ENCODE results near the gene CEP128. TPM values are rescaled to one million over a fixed set of nuclear protein-coding genes. Genes with fewer than 3 reads are reported as not detected.

The CEP128 gene
- total RNA-seq, 1 donor from 2014 or later = 9.7 TPM

DNA sequence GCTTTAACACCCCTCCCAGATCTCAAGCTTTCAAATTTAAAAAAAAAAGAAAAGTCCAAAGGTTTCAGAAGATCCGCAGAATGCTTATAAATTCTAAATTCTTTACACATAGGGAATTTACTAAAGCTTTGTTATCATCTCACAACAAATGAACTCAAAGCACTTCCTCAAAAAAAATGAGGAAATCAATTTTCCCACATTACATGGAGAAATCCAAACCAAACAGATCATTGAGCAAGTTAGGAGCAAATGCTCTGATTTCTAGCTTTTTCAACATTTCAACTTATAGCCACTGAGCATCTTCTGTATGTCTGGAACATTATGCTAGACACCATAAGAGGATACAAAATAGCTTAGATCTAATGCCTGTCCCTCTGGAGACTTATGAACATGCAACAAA, 161.0 kb downstream of the CEP128 start:
- TF ChIP-seq, protein P1, sequence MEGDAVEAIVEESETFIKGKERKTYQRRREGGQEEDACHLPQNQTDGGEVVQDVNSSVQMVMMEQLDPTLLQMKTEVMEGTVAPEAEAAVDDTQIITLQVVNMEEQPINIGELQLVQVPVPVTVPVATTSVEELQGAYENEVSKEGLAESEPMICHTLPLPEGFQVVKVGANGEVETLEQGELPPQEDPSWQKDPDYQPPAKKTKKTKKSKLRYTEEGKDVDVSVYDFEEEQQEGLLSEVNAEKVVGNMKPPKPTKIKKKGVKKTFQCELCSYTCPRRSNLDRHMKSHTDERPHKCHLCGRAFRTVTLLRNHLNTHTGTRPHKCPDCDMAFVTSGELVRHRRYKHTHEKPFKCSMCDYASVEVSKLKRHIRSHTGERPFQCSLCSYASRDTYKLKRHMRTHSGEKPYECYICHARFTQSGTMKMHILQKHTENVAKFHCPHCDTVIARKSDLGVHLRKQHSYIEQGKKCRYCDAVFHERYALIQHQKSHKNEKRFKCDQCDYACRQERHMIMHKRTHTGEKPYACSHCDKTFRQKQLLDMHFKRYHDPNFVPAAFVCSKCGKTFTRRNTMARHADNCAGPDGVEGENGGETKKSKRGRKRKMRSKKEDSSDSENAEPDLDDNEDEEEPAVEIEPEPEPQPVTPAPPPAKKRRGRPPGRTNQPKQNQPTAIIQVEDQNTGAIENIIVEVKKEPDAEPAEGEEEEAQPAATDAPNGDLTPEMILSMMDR (IDR thresholded peaks at IDR 0.05) = no peak
- Mint-ChIP-seq H3K9me3 (ENCODE audit: unreplicated experiment) (no peaks in the 10 kb centered on the region), H3K27me3 (ENCODE audit: unreplicated experiment) (no peaks in the 10 kb centered on the region), H3K36me3 (ENCODE audit: unreplicated experiment) (no peaks in the 10 kb centered on the region), H3K4me1 (ENCODE audit: unreplicated experiment) (peaks cover 20% of the 10 kb centered on the region), H3K27ac (ENCODE audit: unreplicated experiment) (no peak overlapping the region), H3K4me3 (ENCODE audit: unreplicated experiment) (no peak overlapping the region)
- DNase-seq (ENCODE audit: extremely low spot score, unreplicated experiment) = no peak

DNA sequence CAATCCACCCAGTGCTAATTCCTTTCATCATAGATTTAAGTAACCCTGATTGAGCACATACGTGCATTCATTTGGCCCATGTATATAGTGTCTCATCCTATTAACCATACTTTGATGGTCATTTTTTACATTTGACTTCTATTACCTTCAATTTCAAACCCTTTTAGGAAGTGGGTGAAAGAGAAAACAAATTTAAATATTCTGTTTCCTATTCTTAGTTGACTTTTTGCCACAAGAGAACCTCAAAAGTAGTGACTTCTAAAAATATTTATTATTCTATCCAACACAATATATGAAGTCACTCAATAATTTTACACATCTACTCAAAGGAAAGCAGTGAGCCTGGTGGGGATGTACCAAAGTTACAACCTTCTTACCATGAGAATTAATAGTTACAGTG, 164.9 kb downstream of the CEP128 start:
- H3K27me3 Mint-ChIP-seq (ENCODE audit: unreplicated experiment) = no peaks in the 10 kb centered on the region
- no peak for DNase-seq (ENCODE audit: extremely low spot score, unreplicated experiment)
- H3K9me3 Mint-ChIP-seq (ENCODE audit: unreplicated experiment) = no peaks in the 10 kb centered on the region
- no peak overlapping the region for H3K27ac Mint-ChIP-seq (ENCODE audit: unreplicated experiment)
- no peak overlapping the region for H3K4me3 Mint-ChIP-seq (ENCODE audit: unreplicated experiment)
- H3K36me3 Mint-ChIP-seq (ENCODE audit: unreplicated experiment) = no peaks in the 10 kb centered on the region
- peaks cover 10% of the 10 kb centered on the region for H3K4me1 Mint-ChIP-seq (ENCODE audit: unreplicated experiment)
- TF ChIP-seq, protein P1 (IDR thresholded peaks at IDR 0.05) = no peak

GRCh38 chr14:80776186-80776585, 165.4 kb downstream of the CEP128 start:
- Mint-ChIP-seq H3K27ac (ENCODE audit: unreplicated experiment) (no peak overlapping the region), H3K27me3 (ENCODE audit: unreplicated experiment) (no peaks in the 10 kb centered on the region), H3K36me3 (ENCODE audit: unreplicated experiment) (no peaks in the 10 kb centered on the region), H3K4me1 (ENCODE audit: unreplicated experiment) (peaks cover 11% of the 10 kb centered on the region), H3K4me3 (ENCODE audit: unreplicated experiment) (no peak overlapping the region), H3K9me3 (ENCODE audit: unreplicated experiment) (no peaks in the 10 kb centered on the region)
- DNase-seq (ENCODE audit: extremely low spot score, unreplicated experiment) = no peak
- TF ChIP-seq, protein P1 (IDR thresholded peaks at IDR 0.05) = no peak

DNA sequence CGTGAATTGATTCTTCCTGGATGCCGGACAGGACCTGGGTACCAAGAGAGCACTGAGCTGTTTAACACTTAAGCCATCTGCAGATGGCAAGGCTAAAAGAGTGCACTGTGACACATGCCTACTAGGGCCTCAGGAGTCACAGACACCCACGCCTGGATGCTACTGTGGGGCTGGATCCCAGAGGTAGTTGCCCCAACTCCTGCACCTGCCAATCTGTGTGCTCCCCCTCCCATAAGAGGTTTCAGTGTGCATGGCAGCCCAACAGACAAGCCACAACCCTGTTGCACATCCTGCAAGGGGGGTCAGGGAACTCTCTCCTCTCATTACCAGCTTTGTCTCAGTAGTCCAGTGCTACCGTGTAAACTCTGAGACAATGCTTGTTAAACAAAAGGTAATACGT, 169.0 kb downstream of the CEP128 start:
- Mint-ChIP-seq H3K36me3 (ENCODE audit: unreplicated experiment) (no peaks in the 10 kb centered on the region), H3K9me3 (ENCODE audit: unreplicated experiment) (no peaks in the 10 kb centered on the region), H3K27me3 (ENCODE audit: unreplicated experiment) (no peaks in the 10 kb centered on the region), H3K27ac (ENCODE audit: unreplicated experiment) (no peak overlapping the region), H3K4me1 (ENCODE audit: unreplicated experiment) (peaks cover 15% of the 10 kb centered on the region), H3K4me3 (ENCODE audit: unreplicated experiment) (no peak overlapping the region)
- TF ChIP-seq, protein P1 (IDR thresholded peaks at IDR 0.05) = no peak
- no peak for DNase-seq (ENCODE audit: extremely low spot score, unreplicated experiment)

DNA sequence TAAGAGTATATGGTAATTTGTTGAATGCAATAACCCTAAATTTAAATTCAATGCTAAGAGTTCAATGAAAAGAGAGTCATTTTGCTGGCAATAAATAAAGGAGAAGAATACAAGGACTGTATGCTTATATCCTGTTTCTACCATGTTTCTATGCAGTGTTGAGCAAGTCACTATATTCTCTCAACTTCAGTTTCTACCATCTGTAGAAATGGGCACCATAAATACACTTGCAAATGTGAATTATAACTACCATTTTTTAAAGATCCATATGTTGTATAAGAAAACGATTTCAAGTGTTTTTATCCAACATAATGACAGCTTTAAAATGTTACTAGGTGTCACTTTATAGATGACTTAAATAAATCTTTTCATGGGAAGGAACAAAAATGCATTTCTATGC, 170.3 kb downstream of the CEP128 start:
- Mint-ChIP-seq H3K4me1 (ENCODE audit: unreplicated experiment) (peaks cover 24% of the 10 kb centered on the region), H3K36me3 (ENCODE audit: unreplicated experiment) (no peaks in the 10 kb centered on the region), H3K27ac (ENCODE audit: unreplicated experiment) (peak overlapping the region; percentile 77), H3K9me3 (ENCODE audit: unreplicated experiment) (no peaks in the 10 kb centered on the region), H3K4me3 (ENCODE audit: unreplicated experiment) (no peak overlapping the region), H3K27me3 (ENCODE audit: unreplicated experiment) (no peaks in the 10 kb centered on the region)
- TF ChIP-seq, protein P1 (IDR thresholded peaks at IDR 0.05) = no peak
- DNase-seq (ENCODE audit: extremely low spot score, unreplicated experiment) = no peak
